DND-41 (cell line): ENCODE data around the gene ZNF181.
"Not testable (repeated sequence)": the region's sequence is repeated elsewhere in the genome, so short reads cannot be mapped to it uniquely, and the experiment has no call there.

Experiments
- EZH2 ChIP-seq: IDR thresholded peaks from 3 replicates; pipeline ENCODE4 v1.6.1; 2012; ENCODE audit warnings: borderline replicate concordance, low read depth, mild to moderate bottlenecking, moderate library complexity, low read length, inconsistent platforms; ENCODE audit not compliant: severe bottlenecking
- TF ChIP-seq, protein P1 (sequence below): IDR thresholded peaks from 2 replicates; pipeline ENCODE4 v1.5.1; 2012; ENCODE audit warnings: borderline replicate concordance, low read length, moderate library complexity, mild to moderate bottlenecking; ENCODE audit not compliant: poor library complexity, severe bottlenecking; ENCODE audit errors: extremely low read depth

DNA sequence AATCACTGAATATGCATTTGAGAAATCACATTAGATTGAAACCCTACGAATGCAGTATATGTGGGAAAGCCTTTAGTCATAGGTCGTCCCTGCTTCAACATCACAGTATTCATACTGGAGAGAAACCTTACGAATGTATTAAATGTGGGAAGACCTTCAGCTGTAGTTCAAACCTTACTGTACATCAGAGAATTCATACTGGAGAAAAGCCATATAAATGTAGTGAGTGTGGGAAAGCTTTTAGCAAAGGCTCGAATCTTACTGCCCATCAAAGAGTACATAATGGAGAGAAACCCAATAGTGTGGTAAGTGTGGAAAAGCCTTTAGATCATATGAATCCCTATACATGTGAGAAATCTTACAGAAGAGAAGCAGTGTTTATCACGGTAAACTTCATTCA is 48.8 kb upstream of the ZNF181 start:
- TF ChIP-seq, protein P1, sequence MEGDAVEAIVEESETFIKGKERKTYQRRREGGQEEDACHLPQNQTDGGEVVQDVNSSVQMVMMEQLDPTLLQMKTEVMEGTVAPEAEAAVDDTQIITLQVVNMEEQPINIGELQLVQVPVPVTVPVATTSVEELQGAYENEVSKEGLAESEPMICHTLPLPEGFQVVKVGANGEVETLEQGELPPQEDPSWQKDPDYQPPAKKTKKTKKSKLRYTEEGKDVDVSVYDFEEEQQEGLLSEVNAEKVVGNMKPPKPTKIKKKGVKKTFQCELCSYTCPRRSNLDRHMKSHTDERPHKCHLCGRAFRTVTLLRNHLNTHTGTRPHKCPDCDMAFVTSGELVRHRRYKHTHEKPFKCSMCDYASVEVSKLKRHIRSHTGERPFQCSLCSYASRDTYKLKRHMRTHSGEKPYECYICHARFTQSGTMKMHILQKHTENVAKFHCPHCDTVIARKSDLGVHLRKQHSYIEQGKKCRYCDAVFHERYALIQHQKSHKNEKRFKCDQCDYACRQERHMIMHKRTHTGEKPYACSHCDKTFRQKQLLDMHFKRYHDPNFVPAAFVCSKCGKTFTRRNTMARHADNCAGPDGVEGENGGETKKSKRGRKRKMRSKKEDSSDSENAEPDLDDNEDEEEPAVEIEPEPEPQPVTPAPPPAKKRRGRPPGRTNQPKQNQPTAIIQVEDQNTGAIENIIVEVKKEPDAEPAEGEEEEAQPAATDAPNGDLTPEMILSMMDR, result not testable (repeated sequence)
- not testable (repeated sequence) for TF ChIP-seq EZH2
